HG03097 (cell line): ENCODE data around the gene RNASEH2A.
"Not testable (repeated sequence)": the region's sequence is repeated elsewhere in the genome, so short reads cannot be mapped to it uniquely, and the experiment has no call there.

Experiments
- ATAC-seq: cut with Tn5 transposase; IDR thresholded peaks from one replicate; pipeline ENCODE4 v1.9.1; 2021; ENCODE audit not compliant: unreplicated experiment, low FRiP score

Gene RNASEH2A

GRCh38 chr19:12825254-12826131 is 19.1 kb downstream of the RNASEH2A start:
- ATAC-seq, result no peak

DNA sequence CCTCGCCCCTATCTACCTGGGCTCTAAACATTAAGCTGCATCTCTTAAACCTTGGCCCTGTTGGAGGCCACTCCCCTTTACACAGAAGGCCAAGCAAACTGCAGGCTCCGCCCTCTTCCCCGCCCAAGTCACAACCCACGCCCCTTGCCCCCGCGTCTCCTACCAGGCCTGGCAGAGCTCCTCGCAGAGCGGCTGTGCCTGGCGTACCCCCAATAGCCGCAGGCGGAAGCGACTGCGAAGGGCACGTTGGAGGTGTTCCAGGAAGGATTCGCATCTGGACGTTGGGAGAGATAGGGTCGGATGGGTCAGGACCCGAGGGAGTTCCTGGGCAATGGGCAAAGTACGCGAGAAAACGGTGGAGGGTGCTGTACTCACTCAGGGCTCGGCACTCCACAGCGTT is 22.1 kb downstream of the RNASEH2A start:
- ATAC-seq, result no peak

GRCh38 chr19:12833418-12833737 is 27.0 kb downstream of the RNASEH2A start:
- no peak for ATAC-seq

DNA sequence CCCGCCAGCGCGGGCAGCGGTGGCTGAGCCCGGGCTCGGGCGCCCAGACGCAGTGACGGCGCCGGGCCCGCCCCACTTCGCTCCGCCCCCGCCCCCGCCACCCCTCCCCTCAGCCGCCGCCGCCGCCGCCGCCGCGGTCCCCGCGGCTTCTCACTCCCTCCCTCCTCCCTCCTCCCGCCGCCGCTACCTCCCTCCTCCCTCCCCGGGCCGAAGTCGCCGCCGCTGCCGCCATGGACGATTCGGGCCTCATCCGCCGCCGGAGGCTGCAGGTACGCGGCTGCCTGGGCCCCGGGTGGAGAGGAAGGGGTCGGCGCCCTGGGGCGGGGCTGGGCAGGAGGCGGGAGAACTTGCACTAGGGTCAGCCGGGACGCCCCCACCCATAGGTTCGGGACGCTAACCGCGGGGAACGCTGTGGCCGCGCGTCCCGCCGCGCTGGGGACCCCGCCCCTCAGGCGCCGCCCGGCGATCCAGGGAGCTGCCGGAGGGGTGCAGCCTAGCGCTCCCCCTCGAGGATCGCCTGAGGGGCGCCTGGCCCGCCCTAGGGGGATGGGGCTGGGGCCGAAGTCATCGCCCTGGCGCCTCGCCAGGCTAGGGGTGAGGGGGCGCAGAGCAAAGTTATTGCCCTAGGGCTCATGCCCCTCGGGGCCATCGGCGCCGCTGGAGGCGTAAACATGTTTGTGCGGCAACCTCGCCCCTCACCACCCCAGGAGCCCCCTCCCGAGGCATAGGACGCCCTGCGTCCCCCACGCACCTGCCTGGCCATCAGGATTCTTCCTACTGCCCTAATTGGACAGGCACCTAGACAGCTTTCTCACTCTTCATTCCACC is 27.6 kb downstream of the RNASEH2A start:
- ATAC-seq, result no peak

GRCh38 chr19:12834566-12834943 is 28.2 kb downstream of the RNASEH2A start, which contains the start of gene RTBDN:
Gene RTBDN (minus strand): TSS chr19:12834579. CDS start chr19:12829979, 4,600 bp downstream.
- ATAC-seq, result no peak

DNA sequence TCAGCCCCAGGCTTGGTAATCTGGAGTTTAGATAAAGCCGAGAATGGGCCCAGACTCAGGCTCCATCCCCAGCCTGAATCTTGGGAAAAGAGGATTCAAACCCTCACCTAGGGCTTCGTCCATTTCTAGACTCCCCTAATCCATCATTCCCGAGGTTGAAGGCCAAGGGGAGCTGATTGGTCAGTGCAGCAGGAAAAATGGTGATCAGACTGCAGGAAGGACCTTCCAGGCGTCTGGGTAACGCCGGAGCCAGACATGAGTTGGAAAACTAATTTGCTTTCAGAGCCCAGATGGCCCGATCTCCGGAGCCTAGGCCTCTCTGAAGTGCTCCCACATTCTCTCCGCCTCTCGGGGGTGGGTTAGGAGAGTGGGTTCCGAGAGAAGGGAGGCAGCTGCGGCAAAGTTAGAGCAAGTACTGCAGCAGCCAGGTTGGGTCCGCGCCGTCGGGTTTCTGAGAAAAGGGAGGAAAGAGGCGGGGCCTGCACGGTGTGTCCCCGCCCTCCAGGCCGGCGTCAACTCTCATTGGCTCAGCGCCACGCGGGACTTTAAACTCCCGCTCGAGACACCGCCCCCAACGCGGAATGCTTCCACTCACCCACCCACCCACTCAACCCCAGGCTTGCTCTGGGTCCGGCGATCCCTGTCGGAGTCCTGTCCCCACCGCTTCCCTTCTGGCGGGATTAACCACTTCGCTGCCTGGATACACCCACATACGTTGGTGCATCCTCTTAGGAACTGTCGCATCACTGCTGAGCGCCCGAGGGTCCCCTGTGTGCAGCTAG is 28.8 kb downstream of the RNASEH2A start:
- ATAC-seq, result no peak

- no peak for ATAC-seq
Observed at GRCh38 chr19:12836529-12836863, 30.1 kb downstream of the RNASEH2A start.

- no peak for ATAC-seq
Observed at GRCh38 chr19:12837225-12837624, 30.8 kb downstream of the RNASEH2A start.

GRCh38 chr19:12838182-12838885 is 31.9 kb downstream of the RNASEH2A start, which contains the start of gene MAST1:
Gene MAST1 (plus strand): TSS chr19:12838515. CDS start chr19:12838573, 58 bp downstream.
- ATAC-seq, result no peak

GRCh38 chr19:12838886-12839756 is 32.7 kb downstream of the RNASEH2A start:
- no peak for ATAC-seq

- ATAC-seq, result no peak
Observed at GRCh38 chr19:12840091-12841079, 34.0 kb downstream of the RNASEH2A start.

DNA sequence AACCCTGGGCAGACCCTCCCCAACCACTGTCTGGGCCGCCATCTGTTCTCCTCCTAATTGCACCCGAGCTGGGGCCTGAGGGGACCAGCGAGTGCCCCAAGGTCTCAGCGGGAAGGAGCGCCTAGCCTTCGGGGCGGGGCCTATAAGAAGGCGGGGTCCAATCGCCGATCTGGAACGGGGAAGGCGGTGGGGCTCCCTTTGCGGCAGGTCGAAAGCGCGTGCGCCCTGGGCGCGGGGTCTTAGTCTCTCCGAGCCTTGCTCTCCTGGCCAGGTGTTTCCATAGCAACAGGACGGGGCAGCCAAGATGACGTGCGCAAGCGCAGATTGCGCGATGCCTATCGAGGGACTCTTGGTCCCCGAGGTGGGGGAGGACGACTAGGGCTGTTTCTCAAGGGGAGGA is 34.7 kb downstream of the RNASEH2A start:
- no peak for ATAC-seq

DNA sequence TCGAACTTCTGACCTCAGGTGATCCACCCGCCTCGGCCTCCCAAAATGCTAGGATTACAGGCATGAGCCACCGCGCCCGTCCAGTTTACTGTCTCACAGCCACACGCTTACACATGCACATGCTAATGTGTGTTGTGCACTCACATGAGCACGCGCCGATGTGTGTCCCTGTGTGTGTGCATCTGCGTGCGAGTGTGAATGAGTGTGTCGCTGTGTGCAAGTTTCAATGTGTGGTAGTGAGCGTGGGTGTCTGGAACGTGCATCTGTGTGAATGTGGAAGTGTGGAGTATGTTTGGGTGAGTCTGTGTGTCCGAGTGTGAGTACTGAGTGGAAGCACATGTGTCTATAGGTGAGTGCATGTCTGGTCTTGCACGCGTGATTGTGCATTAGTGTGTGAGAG is 36.1 kb downstream of the RNASEH2A start:
- ATAC-seq, result no peak

DNA sequence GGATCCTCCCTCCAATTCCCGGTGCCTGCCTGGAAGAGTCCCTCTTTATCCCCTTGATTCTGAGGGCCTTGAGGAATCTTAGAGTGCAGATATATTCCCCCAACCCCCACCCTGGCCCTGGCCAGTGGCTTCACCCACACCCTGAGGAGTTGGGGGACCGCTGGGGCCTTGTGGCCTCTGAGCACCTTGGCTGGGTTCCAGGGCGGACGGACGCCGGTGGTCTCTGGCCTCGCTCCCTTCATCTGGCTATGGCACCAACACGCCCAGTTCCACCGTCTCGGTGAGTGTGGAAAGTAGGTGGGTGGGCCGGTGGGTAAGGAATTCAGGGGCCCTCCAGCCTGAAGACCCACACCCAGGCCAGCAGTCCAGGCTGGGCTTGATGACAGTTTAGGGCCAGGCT is 36.9 kb downstream of the RNASEH2A start:
- ATAC-seq, result no peak

DNA sequence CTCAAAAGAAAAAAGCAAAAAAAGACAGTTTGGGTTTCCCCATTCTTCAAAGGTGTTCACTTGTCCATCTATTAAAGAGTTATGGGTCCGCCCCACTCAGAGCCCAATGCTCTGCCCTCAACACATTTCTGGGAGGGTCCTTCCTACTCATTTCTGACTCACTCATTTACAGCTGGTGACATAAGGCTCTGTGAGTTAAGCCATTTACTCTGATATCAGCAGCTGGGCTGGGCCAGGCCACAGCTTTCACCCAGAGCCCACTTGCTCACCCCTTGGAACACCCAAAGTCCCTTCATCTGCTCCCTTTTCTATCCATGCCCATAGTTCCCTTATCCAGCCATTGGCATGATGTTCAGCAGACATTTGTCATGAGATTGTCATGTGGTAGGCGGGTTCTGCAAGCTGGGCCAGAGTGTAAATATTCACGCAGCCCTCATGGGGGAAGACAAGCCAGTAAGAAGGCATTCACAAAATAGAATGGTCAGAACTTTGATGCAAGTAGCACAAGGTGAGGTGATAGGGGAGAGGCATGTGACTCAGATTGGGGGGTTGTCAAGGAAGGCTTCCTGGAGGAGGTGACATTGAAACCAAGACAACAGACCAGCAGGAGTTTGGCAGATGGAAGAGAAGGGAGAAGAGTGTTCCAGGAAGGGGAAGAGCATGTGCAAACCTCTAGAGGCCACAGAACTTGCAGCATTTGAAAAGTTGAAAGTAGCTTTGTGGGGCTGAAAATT is 37.8 kb downstream of the RNASEH2A start:
- no peak for ATAC-seq

DNA sequence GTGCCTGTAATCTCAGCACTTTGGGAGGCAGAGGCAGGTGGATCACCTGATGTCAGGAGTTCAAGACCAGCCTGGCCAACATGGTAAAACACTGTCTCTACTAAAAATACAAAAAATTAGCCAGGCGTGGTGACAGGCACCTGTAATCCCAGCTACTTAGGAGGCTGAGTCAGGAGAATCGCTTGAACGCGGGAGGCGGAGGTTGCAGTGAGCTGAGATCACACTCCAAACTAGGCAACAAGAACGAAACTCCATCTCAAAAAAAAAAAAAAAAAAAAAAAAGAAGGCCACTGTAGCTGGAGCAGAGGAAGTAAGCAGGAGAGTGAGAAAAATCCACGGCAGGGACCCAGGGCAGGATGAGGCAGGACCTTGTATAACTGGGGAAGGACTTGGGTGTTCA is 40.2 kb downstream of the RNASEH2A start:
- not testable (repeated sequence) for ATAC-seq
